Measurements from ENCODE around the gene C14orf93. TPM values are rescaled to one million over a fixed set of nuclear protein-coding genes. Genes with fewer than 3 reads are reported as not detected.
A peak's percentile ranks its signal among the peaks of the same experiment; 100 is the strongest.

C14orf93 gene
- total RNA-seq, 1 donor from 2014 or later = 7.2 TPM

- no peak for DNase-seq (ENCODE audit: low read depth)
Measured at GRCh38 chr14:23045419-23046357, 35.7 kb upstream of the C14orf93 start.

GRCh38 chr14:23044840-23045239, 34.9 kb upstream of the C14orf93 start:
- no peak for DNase-seq (ENCODE audit: low read depth)

DNA sequence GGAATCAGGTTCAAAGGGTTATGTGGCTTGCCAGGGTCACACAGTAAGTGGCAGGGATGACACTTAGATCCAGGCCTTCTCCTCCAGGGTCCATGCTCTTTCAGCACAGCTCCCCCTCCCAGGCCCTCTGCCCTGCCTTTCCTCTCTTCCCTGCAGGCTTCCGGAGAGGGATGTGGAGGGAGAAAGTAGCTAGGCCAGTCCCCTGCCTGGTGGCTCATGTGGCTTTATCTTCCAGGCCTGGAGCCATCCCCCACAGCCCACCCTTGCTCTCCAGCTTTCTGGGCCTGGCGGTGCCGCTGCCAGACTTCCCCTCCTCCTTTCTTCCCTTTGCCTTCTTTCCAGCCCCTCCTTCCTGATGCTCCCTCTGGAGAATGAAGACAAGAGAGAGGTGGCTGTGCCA, 33.8 kb upstream of the C14orf93 start:
- no peak for DNase-seq (ENCODE audit: low read depth)

DNA sequence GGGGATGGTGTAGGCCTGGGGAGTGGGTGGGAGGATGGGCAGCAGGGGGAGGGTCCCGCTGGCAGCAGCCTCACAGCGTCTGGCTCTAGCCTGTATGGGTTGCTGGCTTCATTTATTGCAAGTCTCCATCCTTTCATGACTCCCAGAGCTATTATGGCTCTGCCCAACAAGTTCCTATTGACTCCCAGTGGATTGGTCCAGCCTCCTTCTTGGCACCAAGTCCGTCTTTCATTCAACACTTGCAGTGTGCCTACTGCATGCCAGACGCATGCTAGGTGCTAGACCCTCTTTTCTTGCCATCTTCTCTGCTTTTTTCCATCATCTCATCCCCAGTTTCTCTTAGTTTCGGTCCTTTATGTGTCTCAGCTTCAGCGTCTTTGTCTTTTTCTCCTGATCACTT, 33.2 kb upstream of the C14orf93 start:
- DNase-seq (ENCODE audit: low read depth) = no peak

GRCh38 chr14:23042162-23042965, 32.4 kb upstream of the C14orf93 start, which contains the start of gene PSMB11:
Gene PSMB11 (plus strand): TSS chr14:23042212. CDS start chr14:23042226, 14 bp downstream.
- DNase-seq (ENCODE audit: low read depth) = no peak

DNA sequence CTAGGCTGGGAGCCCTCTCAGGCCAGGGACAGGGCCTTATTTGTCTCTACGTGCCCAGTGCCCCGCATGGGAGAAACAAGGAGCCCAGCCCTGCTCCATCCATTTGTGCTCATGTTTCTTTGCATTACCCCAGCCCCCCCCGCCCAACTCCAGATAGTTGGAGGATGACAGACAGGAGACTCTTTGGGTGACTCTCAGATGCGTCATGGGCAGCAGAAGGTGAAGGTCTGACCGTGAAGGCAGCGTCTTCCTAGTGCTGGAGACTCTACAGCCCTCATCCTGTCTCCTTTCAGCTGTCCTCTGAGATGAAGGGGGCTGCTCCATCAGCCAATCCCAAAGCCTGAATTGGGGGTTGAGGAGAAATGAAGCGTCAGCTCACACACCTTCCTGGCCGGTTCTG, 31.8 kb upstream of the C14orf93 start:
- DNase-seq (ENCODE audit: low read depth) = no peak

DNA sequence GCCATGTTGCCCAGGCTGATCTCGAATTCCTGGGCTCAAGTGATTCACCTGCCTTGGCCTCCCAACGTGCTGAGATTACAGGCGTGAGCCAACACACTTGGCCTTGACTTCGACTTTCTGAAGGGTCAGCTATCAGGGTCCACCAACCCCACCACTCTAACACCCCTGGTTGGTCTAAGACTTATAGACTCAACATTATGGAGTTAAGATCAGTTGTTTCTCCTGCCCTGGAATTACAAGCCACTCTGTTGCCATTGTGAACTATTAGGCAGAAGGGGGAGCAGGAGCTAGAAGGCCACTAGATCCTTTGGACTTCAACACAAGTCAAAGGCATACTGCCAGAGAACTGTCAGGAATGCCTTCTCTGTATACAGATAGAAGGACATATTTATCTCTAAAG, 30.2 kb upstream of the C14orf93 start:
- DNase-seq (ENCODE audit: low read depth) = no peak

DNA sequence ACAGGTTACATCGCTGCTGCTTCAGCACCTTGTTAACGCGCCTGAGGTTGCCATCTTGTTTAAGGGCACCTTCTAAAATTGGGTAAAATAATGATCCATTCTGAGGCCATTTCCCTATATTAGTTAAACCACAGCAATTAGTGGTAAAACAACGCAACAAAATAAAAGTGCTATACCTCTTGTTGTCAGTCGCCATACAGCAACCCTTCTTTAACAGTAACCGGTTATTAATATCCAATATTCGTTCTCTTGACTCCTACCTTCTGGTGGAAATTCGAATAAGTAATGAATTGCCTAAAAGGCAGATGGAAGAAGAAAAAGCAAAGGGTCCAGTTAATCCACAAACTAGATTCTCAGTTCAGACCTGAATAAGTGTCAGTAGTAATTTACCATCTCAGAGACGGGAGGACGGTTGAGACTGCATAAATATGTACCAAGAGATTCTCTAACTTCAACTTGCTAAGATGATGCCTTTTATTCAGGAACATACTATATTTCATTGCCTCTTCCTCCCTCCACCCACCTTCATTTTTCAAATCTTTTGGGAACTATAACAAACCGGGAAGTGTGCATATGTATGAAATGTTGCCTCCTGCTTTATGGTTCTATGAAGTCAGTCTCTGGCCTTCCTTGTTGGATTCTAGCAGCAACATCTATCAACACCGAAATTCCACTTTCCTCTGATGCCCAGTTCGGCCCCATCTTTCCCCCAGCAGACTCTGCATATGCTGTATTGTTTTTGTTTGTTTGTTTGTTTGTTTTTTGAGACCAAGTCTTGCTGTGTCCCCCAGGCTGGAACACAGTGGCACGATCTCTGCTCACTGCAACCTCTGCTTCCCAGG, 25.6 kb upstream of the C14orf93 start:
- DNase-seq (ENCODE audit: low read depth) = no peak

DNA sequence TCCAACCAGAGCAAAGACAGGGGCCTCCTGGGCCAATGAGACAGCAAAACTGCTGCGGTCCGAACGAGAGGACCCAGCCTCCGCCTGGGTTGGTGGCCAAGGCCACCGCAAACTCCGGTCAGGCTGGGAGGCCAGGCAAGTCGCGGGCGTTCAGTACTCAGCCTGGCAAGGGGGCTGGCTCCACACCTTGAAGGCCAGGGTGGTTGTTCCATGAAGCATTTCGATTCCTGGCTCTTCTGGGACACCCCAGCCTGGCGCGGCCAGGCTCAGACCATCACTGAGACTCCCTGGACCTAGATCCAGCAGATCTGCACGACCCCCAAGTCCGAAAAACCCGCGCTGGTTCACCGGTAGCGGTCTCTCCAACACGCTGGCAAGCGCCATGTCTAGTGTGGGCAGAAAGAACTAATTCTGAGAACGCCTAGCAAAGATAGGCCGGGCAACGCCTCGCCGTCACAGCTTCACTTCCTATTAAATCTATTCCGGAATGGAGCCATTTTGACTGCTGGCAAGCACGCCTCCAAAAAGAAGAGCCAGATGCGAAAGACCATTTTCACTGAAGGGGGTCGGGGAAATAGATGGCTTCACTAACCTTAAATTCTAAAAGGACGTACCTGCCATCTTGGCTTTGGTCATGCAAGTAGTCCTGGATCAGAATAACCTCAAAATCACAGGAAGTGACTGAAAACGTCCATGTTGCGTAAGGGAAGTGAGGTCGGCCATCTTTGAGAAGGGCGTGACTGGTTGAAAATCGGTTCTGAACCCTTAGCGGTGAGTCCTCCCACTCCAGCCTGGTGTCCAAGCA, 24.8 kb upstream of the C14orf93 start, which contains the start of gene PSMB5:
Gene PSMB5 (minus strand): TSS at position 403 of the 805 bp plus-strand sequence. CDS start 19 bp downstream, at position 384.
- peak; percentile 96 for DNase-seq (ENCODE audit: low read depth)

DNA sequence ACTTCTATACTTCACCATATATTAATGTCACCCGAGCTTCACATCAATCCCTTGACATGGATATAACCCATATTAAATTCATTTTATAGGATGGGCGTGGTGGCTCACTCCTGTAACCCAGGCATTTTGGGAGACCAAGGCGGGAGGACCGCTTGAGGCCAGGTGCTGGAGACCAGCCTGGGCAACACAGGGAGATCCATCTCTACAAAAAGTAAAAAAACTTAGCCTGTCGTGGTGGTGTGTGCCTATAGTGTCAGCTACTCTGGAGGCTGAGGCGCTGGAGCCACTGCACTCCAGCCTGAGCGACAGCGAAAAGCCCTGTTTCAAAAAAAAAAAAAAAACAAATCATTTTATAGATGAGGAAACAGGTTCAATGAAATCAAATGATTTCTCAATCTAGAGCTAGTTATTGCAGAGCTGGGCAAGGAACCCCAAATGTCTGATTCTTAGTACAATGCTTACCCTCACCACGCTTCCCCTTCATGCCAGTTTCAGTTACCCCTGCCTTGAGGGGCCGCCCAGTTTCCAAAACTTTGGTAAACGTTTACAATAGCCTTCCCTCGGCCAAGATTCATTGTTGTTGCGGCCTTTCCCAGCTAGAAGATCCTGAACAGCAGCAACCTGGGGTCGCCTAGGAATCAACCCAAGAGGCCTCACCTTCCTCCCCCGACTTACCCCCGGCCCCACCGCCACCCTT, 24.0 kb upstream of the C14orf93 start:
- peak; percentile 11 for DNase-seq (ENCODE audit: low read depth)

GRCh38 chr14:23033251-23033727, 23.3 kb upstream of the C14orf93 start:
- DNase-seq (ENCODE audit: low read depth) = peak; percentile 37

DNA sequence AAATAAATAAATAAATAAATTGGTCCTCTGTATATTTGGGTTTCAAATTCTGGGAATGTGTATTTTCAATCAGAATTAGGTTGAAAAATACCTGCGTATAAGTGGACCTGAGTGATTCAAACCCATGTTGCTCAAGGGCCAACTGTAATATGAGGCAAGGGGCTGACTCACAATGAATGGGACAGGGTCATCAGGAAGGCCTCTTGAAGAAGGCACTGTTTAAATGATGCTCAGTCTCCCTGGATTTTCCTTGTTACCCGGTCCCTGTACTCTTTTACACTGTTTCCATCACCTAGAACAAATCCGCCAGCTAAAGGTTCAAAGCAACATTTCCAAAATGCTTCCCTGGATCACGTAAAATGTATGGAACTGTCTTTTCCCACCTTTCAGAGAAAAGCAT, 21.0 kb upstream of the C14orf93 start:
- no peak for DNase-seq (ENCODE audit: low read depth)

DNA sequence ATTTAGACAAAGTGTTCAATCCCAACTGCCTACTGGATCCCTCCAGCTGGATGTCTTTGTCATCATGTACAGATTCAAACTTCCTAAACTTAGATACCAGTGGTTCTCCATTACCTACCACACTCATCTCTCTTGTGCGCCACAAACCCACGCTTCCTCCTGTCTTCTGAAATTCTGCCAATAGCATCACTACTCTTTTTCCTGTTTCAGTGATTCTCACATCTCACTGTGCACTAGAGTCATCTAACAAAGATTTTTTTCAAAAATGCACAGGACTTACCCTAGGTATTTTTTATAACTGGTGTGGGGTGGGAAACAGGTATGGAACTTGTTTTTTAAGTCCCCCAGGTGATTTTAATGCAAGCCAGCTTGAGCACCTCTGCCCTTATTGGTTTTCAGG, 18.9 kb upstream of the C14orf93 start:
- DNase-seq (ENCODE audit: low read depth) = no peak

DNA sequence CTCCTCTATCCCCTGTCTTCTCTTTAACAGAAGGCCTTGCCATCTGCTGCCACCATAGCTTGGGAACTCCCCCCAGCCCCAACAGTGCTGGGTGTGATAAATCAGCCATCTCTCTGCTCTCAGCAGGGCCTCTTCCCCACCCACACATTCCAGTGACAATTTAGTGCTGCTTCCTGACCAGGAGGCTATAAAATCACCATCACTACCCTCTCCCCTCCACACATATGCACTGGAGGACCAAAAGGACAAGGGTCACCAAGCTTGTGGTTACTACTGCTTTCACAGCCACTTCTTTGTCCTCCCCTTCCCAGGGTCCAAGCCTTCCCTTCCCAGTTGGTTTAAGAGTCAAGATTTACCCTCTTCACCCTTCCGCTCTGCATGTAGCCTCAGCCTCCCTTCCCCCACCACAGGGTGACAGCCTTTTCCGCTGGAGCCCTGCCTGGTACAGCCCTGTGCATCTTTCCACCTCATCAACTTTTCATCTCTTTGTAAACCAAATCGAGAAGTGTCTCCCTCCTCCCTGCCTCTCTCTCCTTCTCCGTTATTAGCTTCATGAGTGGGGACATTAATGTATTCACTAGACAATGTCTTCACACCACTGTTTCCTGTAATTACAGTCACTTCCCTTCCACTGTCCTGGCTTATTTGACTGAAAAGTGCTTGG, 15.3 kb upstream of the C14orf93 start:
- DNase-seq (ENCODE audit: low read depth) = no peak

DNA sequence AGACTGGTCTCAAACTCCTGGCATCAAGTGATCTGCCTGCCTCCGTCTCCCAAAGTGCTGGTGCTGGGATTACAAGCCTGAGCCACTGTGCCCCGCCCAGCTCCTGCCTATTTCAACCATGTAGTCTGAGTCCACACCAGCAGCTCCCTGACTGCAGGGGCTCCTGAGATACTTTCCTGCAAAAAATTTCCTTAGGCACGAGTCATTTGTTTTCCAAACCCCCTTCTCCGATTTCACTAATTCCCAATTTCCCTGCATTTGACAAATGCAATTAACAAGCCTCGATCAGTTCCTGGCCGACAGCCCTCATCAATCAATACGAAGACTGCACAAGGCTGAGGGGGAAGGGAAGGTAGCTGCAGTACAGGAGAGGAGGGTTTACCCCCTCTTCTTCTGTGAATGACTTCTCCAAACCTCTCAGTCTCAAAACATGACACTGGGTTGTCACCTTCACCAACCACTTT, 14.7 kb upstream of the C14orf93 start:
- DNase-seq (ENCODE audit: low read depth) = no peak

GRCh38 chr14:23023795-23024152, 13.8 kb upstream of the C14orf93 start:
- no peak for DNase-seq (ENCODE audit: low read depth)

- DNase-seq (ENCODE audit: low read depth) = no peak
Measured at GRCh38 chr14:23023022-23023794, 13.3 kb upstream of the C14orf93 start.

DNA sequence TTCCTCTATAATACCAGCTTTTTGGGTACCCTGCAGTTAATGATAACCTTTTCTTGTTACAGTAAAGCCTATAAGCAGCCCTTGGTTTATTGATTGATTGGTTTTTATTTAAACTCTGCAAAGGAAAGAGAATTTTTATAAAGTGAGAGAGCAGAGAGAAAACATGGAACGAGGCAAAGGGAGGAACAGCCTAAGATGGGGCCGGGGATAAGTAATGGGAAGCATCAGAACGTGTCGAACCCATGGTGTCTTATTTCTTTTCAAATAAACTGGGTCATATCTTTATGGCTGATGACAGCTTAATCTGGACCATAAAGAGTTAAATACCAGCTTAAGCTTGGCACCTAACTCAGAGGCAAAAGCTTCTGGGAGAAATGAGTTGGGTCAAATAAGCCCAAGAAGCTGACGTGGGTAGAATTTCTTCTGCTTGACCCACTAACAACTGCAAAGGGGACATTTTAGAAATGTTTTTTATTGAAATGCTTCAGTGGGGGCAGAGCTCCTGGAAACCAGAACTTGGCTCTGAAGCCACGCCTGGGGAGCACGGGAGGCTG, 12.0 kb upstream of the C14orf93 start:
- DNase-seq (ENCODE audit: low read depth) = no peak

Measured in myocyte (in vitro differentiated cells).